ENCODE measurements around the gene SFTPD.

Gene SFTPD

DNA sequence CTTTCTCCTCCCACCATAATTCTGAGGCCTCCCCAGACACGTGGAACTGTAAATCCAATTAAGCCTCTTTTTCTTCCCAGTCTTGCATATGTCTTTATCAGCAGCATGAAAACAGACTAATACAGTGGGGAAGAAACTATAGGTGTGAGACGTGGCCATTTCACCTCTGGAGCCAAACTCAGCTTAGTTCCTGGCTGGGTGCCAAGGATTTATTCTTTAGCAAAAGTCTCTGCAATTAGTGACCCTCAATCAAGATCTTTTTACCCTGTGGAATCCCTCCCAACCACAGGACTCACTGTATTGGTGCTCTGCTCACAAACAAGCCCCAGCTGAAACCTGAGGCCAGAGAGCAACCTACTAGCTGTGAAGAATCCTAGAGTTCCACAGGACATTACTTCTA lies 28.1 kb upstream of the SFTPD start:
- no peaks in the 10 kb centered on the region for H3K9me2 ChIP-seq (replicated peaks; ENCODE audit: insufficient read depth, low read length)
- no peak overlapping the region for H3K9ac ChIP-seq (ENCODE audit: low read length)
- no peak for TF ChIP-seq EZH2phosphoT487 (conservative IDR thresholded peaks at IDR 0.05; ENCODE audit: low read length)
- TF ChIP-seq, protein P1, sequence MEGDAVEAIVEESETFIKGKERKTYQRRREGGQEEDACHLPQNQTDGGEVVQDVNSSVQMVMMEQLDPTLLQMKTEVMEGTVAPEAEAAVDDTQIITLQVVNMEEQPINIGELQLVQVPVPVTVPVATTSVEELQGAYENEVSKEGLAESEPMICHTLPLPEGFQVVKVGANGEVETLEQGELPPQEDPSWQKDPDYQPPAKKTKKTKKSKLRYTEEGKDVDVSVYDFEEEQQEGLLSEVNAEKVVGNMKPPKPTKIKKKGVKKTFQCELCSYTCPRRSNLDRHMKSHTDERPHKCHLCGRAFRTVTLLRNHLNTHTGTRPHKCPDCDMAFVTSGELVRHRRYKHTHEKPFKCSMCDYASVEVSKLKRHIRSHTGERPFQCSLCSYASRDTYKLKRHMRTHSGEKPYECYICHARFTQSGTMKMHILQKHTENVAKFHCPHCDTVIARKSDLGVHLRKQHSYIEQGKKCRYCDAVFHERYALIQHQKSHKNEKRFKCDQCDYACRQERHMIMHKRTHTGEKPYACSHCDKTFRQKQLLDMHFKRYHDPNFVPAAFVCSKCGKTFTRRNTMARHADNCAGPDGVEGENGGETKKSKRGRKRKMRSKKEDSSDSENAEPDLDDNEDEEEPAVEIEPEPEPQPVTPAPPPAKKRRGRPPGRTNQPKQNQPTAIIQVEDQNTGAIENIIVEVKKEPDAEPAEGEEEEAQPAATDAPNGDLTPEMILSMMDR (IDR thresholded peaks at IDR 0.05; ENCODE audit: insufficient read depth, low read length, poor library complexity, severe bottlenecking) = no peak

DNA sequence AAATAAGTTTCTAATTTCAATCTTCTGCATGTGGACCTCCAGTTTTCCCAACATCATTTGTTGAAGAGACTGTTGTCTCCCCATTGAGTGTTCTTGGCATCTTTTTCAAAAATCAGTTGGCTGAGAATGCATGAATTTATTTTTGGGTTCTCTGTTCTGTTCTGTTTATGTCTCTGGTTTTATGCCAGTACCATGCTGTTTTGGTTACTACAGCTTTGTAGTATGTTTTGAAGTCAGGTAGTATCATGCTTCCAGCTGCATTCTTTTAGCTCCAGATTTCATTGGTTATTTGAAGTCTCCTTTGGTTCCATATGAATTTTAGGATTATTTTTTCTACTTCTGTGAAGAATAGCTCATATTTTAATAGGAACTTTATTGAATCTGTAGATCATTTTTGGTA lies 21.2 kb upstream of the SFTPD start:
- Histone ChIP-seq H3K79me2 (ENCODE audit: insufficient read depth, low read length) (no peaks in the 10 kb centered on the region), H2AFZ (ENCODE audit: low read depth, low read length, severe bottlenecking) (no peak overlapping the region), H3K27ac (ENCODE audit: low read depth, low read length) (no peak overlapping the region), H3K27me3 (ENCODE audit: low read length) (no peaks in the 10 kb centered on the region), H3K4me3 (ENCODE audit: insufficient read depth, low read length, poor library complexity, severe bottlenecking) (no peak overlapping the region), H3K36me3 (ENCODE audit: low read length) (no peaks in the 10 kb centered on the region; the same call in 1 of the 2 replicates), H3K4me2 (ENCODE audit: low read depth, low read length, poor library complexity, severe bottlenecking) (no peak overlapping the region), H3K9ac (ENCODE audit: low read length) (no peak overlapping the region), H3F3A (ENCODE audit: insufficient read depth) (no peaks in the 10 kb centered on the region), H4K20me1 (ENCODE audit: low read depth, low read length) (no peaks in the 10 kb centered on the region), H3K9me3 (ENCODE audit: insufficient read depth, low read length) (peaks cover 5% of the 10 kb centered on the region; the same call in 1 of the 2 replicates), H3K9me2 (replicated peaks; ENCODE audit: insufficient read depth, low read length) (no peaks in the 10 kb centered on the region)
- TF ChIP-seq, protein P1 (IDR thresholded peaks at IDR 0.05; ENCODE audit: insufficient read depth, low read length, poor library complexity, severe bottlenecking) = no peak
- no peak for TF ChIP-seq EZH2phosphoT487 (conservative IDR thresholded peaks at IDR 0.05; ENCODE audit: low read length)

More for the DNA sequence above, 28.1 kb upstream of the SFTPD start:
- H4K20me1 ChIP-seq (ENCODE audit: low read depth, low read length) = no peaks in the 10 kb centered on the region
- H3K4me3 ChIP-seq (ENCODE audit: insufficient read depth, low read length, poor library complexity, severe bottlenecking) = no peak overlapping the region
- H2AFZ ChIP-seq (ENCODE audit: low read depth, low read length, severe bottlenecking) = no peak overlapping the region
- H3K27ac ChIP-seq (ENCODE audit: low read depth, low read length) = no peak overlapping the region
- H3K36me3 ChIP-seq (ENCODE audit: low read length) = no peaks in the 10 kb centered on the region
- no peak overlapping the region for H3K4me2 ChIP-seq (ENCODE audit: low read depth, low read length, poor library complexity, severe bottlenecking)
- no peaks in the 10 kb centered on the region for H3F3A ChIP-seq (ENCODE audit: insufficient read depth)
- no peaks in the 10 kb centered on the region for H3K79me2 ChIP-seq (ENCODE audit: insufficient read depth, low read length)
- no peaks in the 10 kb centered on the region for H3K27me3 ChIP-seq (ENCODE audit: low read length)
- H3K9me3 ChIP-seq (ENCODE audit: insufficient read depth, low read length) = no peaks in the 10 kb centered on the region; the same call in 1 of the 2 replicates

DNA sequence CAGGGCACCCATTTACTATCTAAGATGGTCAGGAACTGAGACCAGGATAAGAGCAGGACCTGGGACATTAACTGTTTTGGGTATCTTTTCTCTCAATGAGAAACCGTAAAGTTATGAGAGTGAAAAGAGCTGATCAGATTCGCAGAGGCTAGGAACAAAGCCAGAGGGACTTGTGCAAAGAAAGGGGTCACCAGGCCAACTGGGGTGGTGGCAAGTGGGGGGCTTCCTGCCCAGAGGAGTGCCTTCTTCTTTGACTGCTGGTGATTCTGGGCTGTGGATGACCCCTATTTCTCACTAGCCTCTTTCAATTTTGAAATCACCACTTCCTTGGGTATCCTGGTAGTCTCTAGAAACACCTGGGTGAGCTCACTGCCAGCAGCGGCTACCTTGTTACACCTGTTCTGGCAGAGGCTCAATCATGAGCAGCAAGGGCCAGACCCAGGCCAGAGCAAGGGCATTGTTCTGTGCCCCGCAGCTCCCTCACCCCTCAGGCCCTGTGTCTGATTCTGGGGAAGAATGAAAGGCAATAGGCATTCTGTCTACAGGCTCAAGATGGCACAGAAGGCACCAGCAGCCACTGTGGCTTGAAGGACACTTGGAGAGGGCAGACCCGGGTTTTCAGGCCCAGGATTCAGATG lies 999 bp downstream of the SFTPD start:
- H3K27me3 ChIP-seq (ENCODE audit: low read length) = no peaks in the 10 kb centered on the region
- no peak overlapping the region for H3K4me3 ChIP-seq (ENCODE audit: insufficient read depth, low read length, poor library complexity, severe bottlenecking)
- no peak overlapping the region for H3K4me2 ChIP-seq (ENCODE audit: low read depth, low read length, poor library complexity, severe bottlenecking)
- no peak overlapping the region for H2AFZ ChIP-seq (ENCODE audit: low read depth, low read length, severe bottlenecking)
- H3K9me3 ChIP-seq (ENCODE audit: insufficient read depth, low read length) = peaks cover under 1% of the 10 kb centered on the region; the same call in 1 of the 2 replicates
- no peaks in the 10 kb centered on the region for H3F3A ChIP-seq (ENCODE audit: insufficient read depth)
- no peaks in the 10 kb centered on the region for H3K36me3 ChIP-seq (ENCODE audit: low read length)
- H3K9ac ChIP-seq (ENCODE audit: low read length) = no peak overlapping the region
- no peak for TF ChIP-seq EZH2phosphoT487 (conservative IDR thresholded peaks at IDR 0.05; ENCODE audit: low read length)
- TF ChIP-seq, protein P1 (IDR thresholded peaks at IDR 0.05; ENCODE audit: insufficient read depth, low read length, poor library complexity, severe bottlenecking) = no peak
- no peaks in the 10 kb centered on the region for H3K79me2 ChIP-seq (ENCODE audit: insufficient read depth, low read length)
- no peaks in the 10 kb centered on the region for H4K20me1 ChIP-seq (ENCODE audit: low read depth, low read length)
- H3K27ac ChIP-seq (ENCODE audit: low read depth, low read length) = no peak overlapping the region
- H3K9me2 ChIP-seq (replicated peaks; ENCODE audit: insufficient read depth, low read length) = no peaks in the 10 kb centered on the region
